ENCODE measurements around the gene RANBP10.

Gene RANBP10

DNA sequence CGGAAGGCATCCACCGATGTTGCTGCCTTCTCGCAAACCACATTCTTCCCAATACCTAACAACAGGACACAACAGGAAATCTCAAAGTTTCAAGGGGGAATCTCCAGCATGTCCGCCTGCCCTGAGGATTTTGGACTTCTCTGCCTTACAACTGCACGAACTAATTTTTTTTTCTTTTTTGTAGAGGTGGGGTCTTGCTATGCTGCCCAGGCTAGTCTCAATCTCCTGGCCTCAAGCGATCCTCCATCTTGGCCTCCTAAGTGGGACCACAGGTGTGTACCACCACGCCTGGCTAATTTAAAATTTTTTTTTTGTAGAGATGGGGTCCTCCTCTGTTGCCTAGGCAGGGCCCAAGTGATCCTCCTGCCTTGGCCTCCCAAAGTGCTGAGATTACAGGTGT, 130.4 kb downstream of the RANBP10 start:
- DNase-seq (ENCODE audit: low read depth): no peak

DNA sequence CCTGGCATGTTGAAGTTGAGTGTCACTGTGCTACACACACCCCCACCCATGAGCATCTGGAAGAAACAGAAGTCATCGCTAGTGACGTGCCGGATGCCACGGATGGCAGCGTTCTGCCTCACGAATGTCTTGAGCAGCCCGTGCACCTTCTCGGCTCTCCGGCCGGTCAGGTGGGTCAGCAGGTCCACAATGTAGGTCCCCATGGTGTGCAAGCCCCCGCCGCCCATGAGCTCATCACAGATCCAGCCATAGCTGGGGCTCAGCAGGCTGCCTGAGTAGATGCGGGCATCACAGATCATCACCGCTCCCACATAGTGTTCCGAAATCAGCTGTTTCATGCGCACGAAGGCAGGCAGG, 130.8 kb downstream of the RANBP10 start:
- DNase-seq (ENCODE audit: low read depth): no peak

DNA sequence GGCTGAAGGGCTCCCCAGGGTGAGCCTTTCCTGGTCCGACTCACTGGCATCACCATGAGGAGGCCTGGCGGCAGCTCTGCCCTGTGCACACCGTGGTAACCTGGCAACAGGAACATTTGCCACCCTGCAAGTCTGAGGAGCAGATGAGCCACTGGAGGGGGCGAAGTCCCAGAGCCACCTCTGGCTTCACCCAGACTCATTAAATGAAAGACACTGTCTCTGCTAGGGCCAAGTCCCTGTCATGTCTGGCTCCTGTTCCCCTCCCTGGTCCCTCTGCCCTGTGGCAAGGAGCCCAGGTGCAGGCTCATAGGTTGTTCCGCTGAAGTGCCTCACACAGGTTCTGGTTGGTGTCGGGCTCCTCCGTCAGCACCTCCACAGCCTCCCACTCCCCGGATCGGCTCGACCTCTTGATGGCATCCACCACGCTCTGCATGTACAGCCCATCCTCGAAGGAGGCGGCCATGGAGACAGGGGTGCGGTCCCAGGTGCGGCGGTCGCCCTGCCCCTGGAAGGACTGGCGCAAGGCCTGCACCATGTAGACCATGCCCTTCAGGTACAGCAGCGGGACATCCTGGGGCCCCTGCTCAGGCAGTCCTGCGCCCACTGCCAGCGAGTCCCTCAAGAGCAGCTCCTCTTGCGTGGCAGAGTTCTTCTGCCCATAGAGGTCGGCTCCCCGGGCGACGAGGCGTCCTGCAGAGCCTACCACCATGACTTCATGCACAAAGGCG, 131.3 kb downstream of the RANBP10 start:
- DNase-seq (ENCODE audit: low read depth): no peak

DNA sequence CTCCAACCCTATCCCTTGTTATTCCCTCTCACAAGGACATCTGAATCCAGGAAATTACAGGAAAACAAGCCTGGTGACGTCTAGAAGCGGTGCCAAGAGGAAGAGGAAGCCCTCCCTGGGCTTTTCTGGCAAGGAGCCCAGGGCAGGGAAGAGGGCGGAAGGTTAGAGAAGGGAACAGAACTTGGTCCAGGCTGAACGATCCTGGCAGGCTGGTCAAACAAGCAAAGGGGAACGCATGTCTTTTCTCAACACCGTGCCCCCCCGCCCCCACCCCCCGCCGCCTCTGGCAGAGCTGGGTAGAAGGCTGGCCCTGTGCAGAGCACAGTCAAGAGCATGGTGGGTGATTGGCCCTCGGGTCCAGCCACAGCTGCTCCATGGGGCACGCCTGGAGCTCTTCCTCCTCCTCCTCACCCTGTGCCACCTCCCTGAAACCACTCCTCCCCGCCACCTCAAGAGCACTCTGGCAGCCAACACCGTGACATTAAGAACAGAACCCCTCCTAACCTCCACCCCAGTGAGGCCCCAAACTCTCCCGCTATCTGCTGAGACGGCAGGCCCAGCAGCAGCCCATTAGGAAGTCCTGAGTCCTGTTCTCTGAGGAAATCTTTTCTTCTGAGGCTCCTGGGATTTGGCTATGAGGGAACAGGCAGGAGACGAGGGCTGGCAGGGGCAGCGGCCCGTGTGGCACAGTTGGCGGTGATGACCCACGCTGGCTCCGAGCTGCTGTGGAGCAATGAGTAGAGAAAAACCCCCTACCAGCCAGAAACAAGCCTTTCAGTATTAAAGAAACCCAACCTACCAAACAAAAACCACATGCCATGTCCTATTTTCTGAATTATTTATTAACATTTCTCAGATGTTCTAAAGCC, 132.4 kb downstream of the RANBP10 start:
- no peak for DNase-seq (ENCODE audit: low read depth)

Measured in stimulated activated CD8-positive, alpha-beta memory T cell treated with anti-CD3 and anti-CD28 coated beads, Interleukin-7, amount 100 ng/mL, for 24 hours (primary cell).